ENCODE measurements around the gene MTRF1L. TPM values are rescaled to one million over a fixed set of nuclear protein-coding genes. Genes with fewer than 3 reads are reported as not detected.

MTRF1L gene
- total RNA-seq, 1 experiment from 2014 or later: 30.9 TPM

- CTCF ChIA-PET: no interaction called here
- intact Hi-C loops (cut with micrococcal nuclease; ENCODE audit: unreplicated experiment): no loop called here
- POLR2A ChIA-PET (ENCODE audit: low non-redundant PET): no interaction called here
Observed at GRCh38 chr6:153015094-153015640, 12.7 kb upstream of the MTRF1L start.

GRCh38 chr6:153013438-153013837 is 10.9 kb upstream of the MTRF1L start:
- H3K27me3 ChIP-seq (replicated peaks; ENCODE audit: insufficient read depth, low read depth, low read length, poor library complexity): no peaks in the 10 kb centered on the region

More at GRCh38 chr6:153015094-153015640, 12.7 kb upstream of the MTRF1L start:
- Histone ChIP-seq H3K27ac (ENCODE audit: low read depth, low read length, poor library complexity, severe bottlenecking) (no peak overlapping the region), H3K4me3 (ENCODE audit: low read depth, low read length, poor library complexity, severe bottlenecking) (no peak overlapping the region), H3K36me3 (ENCODE audit: insufficient read depth, low read length, poor library complexity, severe bottlenecking) (no peaks in the 10 kb centered on the region), H3K4me1 (ENCODE audit: insufficient read depth, low read length, poor library complexity, severe bottlenecking) (peaks cover 10% of the 10 kb centered on the region), H3K27me3 (replicated peaks; ENCODE audit: insufficient read depth, low read depth, low read length, poor library complexity) (no peaks in the 10 kb centered on the region), H3K9me3 (ENCODE audit: low read depth, low read length, poor library complexity, severe bottlenecking) (no peaks in the 10 kb centered on the region)
- BruUV-seq (replicated peaks): no TSS peak
- no peak for TF ChIP-seq CTCF (conservative IDR thresholded peaks at IDR 0.05; ENCODE audit: low read depth, low read length)
- peak; percentile 34 for DNase-seq (ENCODE audit: low spot score)

GRCh38 chr6:153012856-153013255 is 10.3 kb upstream of the MTRF1L start:
- Histone ChIP-seq H3K27me3 (replicated peaks; ENCODE audit: insufficient read depth, low read depth, low read length, poor library complexity) (no peaks in the 10 kb centered on the region), H3K36me3 (ENCODE audit: insufficient read depth, low read length, poor library complexity, severe bottlenecking) (no peaks in the 10 kb centered on the region), H3K27ac (ENCODE audit: low read depth, low read length, poor library complexity, severe bottlenecking) (no peak overlapping the region), H3K9me3 (ENCODE audit: low read depth, low read length, poor library complexity, severe bottlenecking) (no peaks in the 10 kb centered on the region), H3K4me3 (ENCODE audit: low read depth, low read length, poor library complexity, severe bottlenecking) (no peak overlapping the region), H3K4me1 (ENCODE audit: insufficient read depth, low read length, poor library complexity, severe bottlenecking) (peaks cover 10% of the 10 kb centered on the region)
- CTCF ChIA-PET: no interaction called here
- BruUV-seq (replicated peaks): no TSS peak
- POLR2A ChIA-PET (ENCODE audit: low non-redundant PET): no interaction called here
- no peak for TF ChIP-seq EZH2 (IDR thresholded peaks at IDR 0.05; ENCODE audit: borderline replicate concordance, low read depth, low read length, poor library complexity, severe bottlenecking)
- TF ChIP-seq CTCF (conservative IDR thresholded peaks at IDR 0.05; ENCODE audit: low read depth, low read length): no peak
- DNase-seq (ENCODE audit: low spot score): no peak
- intact Hi-C loops (cut with micrococcal nuclease; ENCODE audit: unreplicated experiment): no loop called here

More at GRCh38 chr6:153013438-153013837, 10.9 kb upstream of the MTRF1L start:
- peak; percentile 12 for DNase-seq (ENCODE audit: low spot score)
- intact Hi-C loops (cut with micrococcal nuclease; ENCODE audit: unreplicated experiment): no loop called here
- H3K27ac ChIP-seq (ENCODE audit: low read depth, low read length, poor library complexity, severe bottlenecking): no peak overlapping the region
- ChIA-PET CTCF (no interaction called here), POLR2A (ENCODE audit: low non-redundant PET) (no interaction called here)
- H3K4me3 ChIP-seq (ENCODE audit: low read depth, low read length, poor library complexity, severe bottlenecking): no peak overlapping the region
- TF ChIP-seq EZH2 (IDR thresholded peaks at IDR 0.05; ENCODE audit: borderline replicate concordance, low read depth, low read length, poor library complexity, severe bottlenecking): no peak
- no peak for TF ChIP-seq CTCF (conservative IDR thresholded peaks at IDR 0.05; ENCODE audit: low read depth, low read length)
- H3K36me3 ChIP-seq (ENCODE audit: insufficient read depth, low read length, poor library complexity, severe bottlenecking): no peaks in the 10 kb centered on the region
- H3K4me1 ChIP-seq (ENCODE audit: insufficient read depth, low read length, poor library complexity, severe bottlenecking): peaks cover 10% of the 10 kb centered on the region
- H3K9me3 ChIP-seq (ENCODE audit: low read depth, low read length, poor library complexity, severe bottlenecking): no peaks in the 10 kb centered on the region
- BruUV-seq (replicated peaks): no TSS peak

Data from A673 (cell line).